HL-60 (cell line): Measurements from ENCODE around the gene GPC4.

Experiments
- DNase-seq, 2 experiments: peaks; one replicate each; pipeline ENCODE4 v3.0.0-alpha.2; 2010 to 2020; ENCODE audit warnings: low read depth in 1 of 2, low spot score in 1 of 2
- H3K27ac ChIP-seq: fragments of 250-450 bp; sonication (Bioruptor Pico); replicated peaks from 2 replicates; pipeline ENCODE4 v1.5.1; 2020; ENCODE audit warnings: mild to moderate bottlenecking, moderate library complexity
- H3K27me3 ChIP-seq: fragments of 250-450 bp; sonication (Bioruptor Pico); 2 replicates; pipeline ENCODE4 v1.5.1; 2021; ENCODE audit warnings: mild to moderate bottlenecking, moderate library complexity; ENCODE audit not compliant: insufficient read depth, poor library complexity, severe bottlenecking
- H3K4me3 ChIP-seq: replicated peaks from 2 replicates; pipeline ENCODE4 v1.5.1; 2011; ENCODE audit warnings: mild to moderate bottlenecking, control low read depth, low read length; ENCODE audit not compliant: insufficient read depth
- CTCF ChIP-seq: IDR thresholded peaks from one replicate; pipeline ENCODE4 v1.5.1; 2011; ENCODE audit warnings: low read length, control low read depth, inconsistent platforms; ENCODE audit not compliant: insufficient read depth
- GABPA ChIP-seq: IDR thresholded peaks from 2 replicates; pipeline ENCODE4 v1.6.1; 2012; ENCODE audit warnings: low read depth
- POLR2AphosphoS5 ChIP-seq: IDR thresholded peaks from 2 replicates; pipeline ENCODE4 v1.6.1; 2012; ENCODE audit warnings: low read depth
- REST ChIP-seq: IDR thresholded peaks from 2 replicates; pipeline ENCODE4 v1.6.1; 2012; ENCODE audit warnings: low read depth; ENCODE audit not compliant: insufficient replicate concordance
- SPI1 ChIP-seq: IDR thresholded peaks from 2 replicates; pipeline ENCODE4 v1.6.1; 2012; ENCODE audit warnings: low read depth, mild to moderate bottlenecking, borderline replicate concordance

Gene GPC4

GRCh38 chrX:133412665-133413064, 2.6 kb downstream of the GPC4 start:
- Histone ChIP-seq H3K27ac (no peak overlapping the region), H3K4me3 (no peak overlapping the region), H3K27me3 (peaks cover 13% of the 10 kb centered on the region)
- TF ChIP-seq SPI1 (no peak), POLR2AphosphoS5 (no peak), REST (no peak)
- no peak for DNase-seq

GRCh38 chrX:133412246-133412645, 3.0 kb downstream of the GPC4 start:
- Histone ChIP-seq H3K27ac (no peak overlapping the region), H3K27me3 (peaks cover 10% of the 10 kb centered on the region), H3K4me3 (no peak overlapping the region)
- no peak for DNase-seq
- TF ChIP-seq POLR2AphosphoS5 (no peak), GABPA (no peak), SPI1 (no peak), CTCF (no peak), REST (no peak)

GRCh38 chrX:133410550-133410949, 4.7 kb downstream of the GPC4 start:
- Histone ChIP-seq H3K4me3 (no peak overlapping the region), H3K27ac (no peak overlapping the region), H3K27me3 (peaks cover 7% of the 10 kb centered on the region)
- TF ChIP-seq REST: no peak
- TF ChIP-seq CTCF: no peak
- TF ChIP-seq SPI1: no peak
- no peak for TF ChIP-seq POLR2AphosphoS5
- no peak for TF ChIP-seq GABPA
- no peak for DNase-seq
